KMS-11 (cell line): Measurements from ENCODE around the gene NGEF.

ENCODE experiments used
- H2AFZ ChIP-seq: fragments of 200-600 bp; sonication (generic); 2 replicates; pipeline ENCODE4 v1.6.1; 2016; ENCODE audit warnings: antibody characterized with exemption, mixed run types, low read depth
- H3K27ac ChIP-seq: fragments of 200-600 bp; sonication (generic); 2 replicates; pipeline ENCODE4 v1.6.1; 2016; ENCODE audit warnings: mild to moderate bottlenecking, mixed run types
- H3K27me3 ChIP-seq: fragments of 200-600 bp; sonication (generic); 2 replicates; pipeline ENCODE4 v1.6.1; 2017; ENCODE audit warnings: mild to moderate bottlenecking, low read depth, mixed run types, moderate library complexity; ENCODE audit not compliant: insufficient read depth
- H3K36me3 ChIP-seq: fragments of 200-600 bp; sonication (generic); 2 replicates; pipeline ENCODE4 v1.6.1; 2017; ENCODE audit warnings: mild to moderate bottlenecking, mixed run types; ENCODE audit not compliant: insufficient read depth
- H3K4me1 ChIP-seq: fragments of 200-600 bp; sonication (generic); 2 replicates; pipeline ENCODE4 v1.6.1; 2016; ENCODE audit warnings: mild to moderate bottlenecking, low read depth, mixed run types; ENCODE audit not compliant: poor library complexity, severe bottlenecking
- H3K4me2 ChIP-seq: fragments of 200-600 bp; sonication (generic); 2 replicates; pipeline ENCODE4 v1.7.0; 2016; ENCODE audit warnings: mild to moderate bottlenecking, mixed run types
- H3K4me3 ChIP-seq: fragments of 200-600 bp; sonication (generic); IDR thresholded peaks from 2 replicates; pipeline ENCODE4 v1.6.1; 2017; ENCODE audit warnings: low read depth, low read length, mixed read lengths; ENCODE audit not compliant: insufficient read depth
- H3K79me2 ChIP-seq: fragments of 200-600 bp; sonication (generic); 2 replicates; pipeline ENCODE4 v1.6.1; 2016; ENCODE audit warnings: low read depth, mixed run types; ENCODE audit not compliant: insufficient read depth
- H3K9ac ChIP-seq: fragments of 200-600 bp; sonication (generic); 2 replicates; pipeline ENCODE4 v1.6.1; 2016; ENCODE audit warnings: mild to moderate bottlenecking, mixed run types
- H4K20me1 ChIP-seq: fragments of 200-600 bp; sonication (generic); 2 replicates; pipeline ENCODE4 v1.6.1; 2016; ENCODE audit warnings: mild to moderate bottlenecking, mixed run types; ENCODE audit not compliant: insufficient read depth
- CTCF ChIP-seq: fragments of 200-600 bp; sonication (generic); conservative IDR thresholded peaks from 2 replicates; pipeline ENCODE4 v1.6.1; 2017; ENCODE audit warnings: low read depth, mild to moderate bottlenecking, antibody characterized with exemption, low read length, moderate library complexity, mixed read lengths

Gene NGEF

GRCh38 chr2:232883116-232883721, 129.8 kb downstream of the NGEF start:
- H3K9ac ChIP-seq, result no peak overlapping the region
- no peaks in the 10 kb centered on the region for H3K4me1 ChIP-seq
- no peaks in the 10 kb centered on the region for H3K79me2 ChIP-seq
- H3K4me3 ChIP-seq, result no peak overlapping the region
- no peak for TF ChIP-seq CTCF
- no peaks in the 10 kb centered on the region for H4K20me1 ChIP-seq
- no peak overlapping the region for H3K27ac ChIP-seq
- no peak overlapping the region for H3K4me2 ChIP-seq
- H3K36me3 ChIP-seq, result no peaks in the 10 kb centered on the region
- H3K27me3 ChIP-seq, result no peaks in the 10 kb centered on the region
- H2AFZ ChIP-seq, result no peak overlapping the region

- Histone ChIP-seq H3K27ac (no peak overlapping the region), H2AFZ (no peak overlapping the region), H3K4me3 (no peak overlapping the region), H4K20me1 (no peaks in the 10 kb centered on the region), H3K27me3 (no peaks in the 10 kb centered on the region), H3K9ac (no peak overlapping the region), H3K4me1 (no peaks in the 10 kb centered on the region), H3K4me2 (no peak overlapping the region), H3K36me3 (no peaks in the 10 kb centered on the region), H3K79me2 (no peaks in the 10 kb centered on the region)
- no peak for TF ChIP-seq CTCF
Measured at GRCh38 chr2:232882505-232883115, 130.4 kb downstream of the NGEF start.

GRCh38 chr2:232882085-232882484, 131.0 kb downstream of the NGEF start:
- Histone ChIP-seq H4K20me1 (no peaks in the 10 kb centered on the region), H2AFZ (no peak overlapping the region), H3K79me2 (no peaks in the 10 kb centered on the region), H3K9ac (no peak overlapping the region), H3K4me2 (no peak overlapping the region), H3K4me3 (no peak overlapping the region), H3K27me3 (no peaks in the 10 kb centered on the region), H3K36me3 (no peaks in the 10 kb centered on the region), H3K4me1 (no peaks in the 10 kb centered on the region), H3K27ac (no peak overlapping the region)
- TF ChIP-seq CTCF, result no peak

GRCh38 chr2:232880764-232881351, 132.2 kb downstream of the NGEF start:
- TF ChIP-seq CTCF, result no peak
- Histone ChIP-seq H3K27me3 (no peaks in the 10 kb centered on the region), H2AFZ (no peak overlapping the region), H3K9ac (no peak overlapping the region), H3K27ac (no peak overlapping the region), H4K20me1 (no peaks in the 10 kb centered on the region), H3K4me3 (no peak overlapping the region), H3K4me2 (no peak overlapping the region), H3K36me3 (no peaks in the 10 kb centered on the region), H3K79me2 (no peaks in the 10 kb centered on the region), H3K4me1 (no peaks in the 10 kb centered on the region)
